Chondrocyte (in vitro differentiated cells): ENCODE data around the gene ITPK1. TPM values are rescaled to one million over a fixed set of nuclear protein-coding genes. Genes with fewer than 3 reads are reported as not detected.

Source experiments
- DNase-seq: peaks from one replicate; pipeline ENCODE4 v3.0.0; 2021; ENCODE audit warnings: mixed read lengths, low spot score
- H3K27ac Mint-ChIP-seq: one replicate; pipeline ENCODE4 v1.8.0; 2021; ENCODE audit warnings: mild to moderate bottlenecking, moderate library complexity, mixed read lengths; ENCODE audit not compliant: unreplicated experiment
- H3K27me3 Mint-ChIP-seq: 2 replicates; pipeline ENCODE4 v1.8.0; 2021; ENCODE audit warnings: low read depth, mixed read lengths
- H3K36me3 Mint-ChIP-seq: 2 replicates; pipeline ENCODE4 v1.8.0; 2021; ENCODE audit warnings: low read depth, mixed read lengths
- H3K4me1 Mint-ChIP-seq: 2 replicates; pipeline ENCODE4 v1.8.0; 2021; ENCODE audit warnings: low read depth, mild to moderate bottlenecking, mixed read lengths
- H3K4me3 Mint-ChIP-seq: one replicate; pipeline ENCODE4 v1.8.0; 2021; ENCODE audit warnings: mild to moderate bottlenecking, moderate library complexity, mixed read lengths; ENCODE audit not compliant: unreplicated experiment
- H3K9me3 Mint-ChIP-seq: 2 replicates; pipeline ENCODE4 v1.8.0; 2021; ENCODE audit warnings: low read depth, mixed read lengths
- CTCF ChIP-seq: fragments of 200-600 bp; sonication (generic); IDR thresholded peaks from 2 replicates; pipeline ENCODE4 v1.5.0; 2021; ENCODE audit warnings: antibody characterized with exemption, mild to moderate bottlenecking, moderate library complexity
- total RNA-seq: library from RNA; stranded (reverse); gene quantifications from 3 replicates; pipeline ENCODE4 v1.2.1, GENCODE V29; 2021

Gene ITPK1
- total RNA-seq, 1 donor from 2014 or later, result 27.7 TPM

- no peak for DNase-seq
- H3K27ac Mint-ChIP-seq, result no peak overlapping the region
- TF ChIP-seq CTCF, result no peak
- H3K9me3 Mint-ChIP-seq, result no peaks in the 10 kb centered on the region
- peaks cover 2% of the 10 kb centered on the region for H3K36me3 Mint-ChIP-seq
- H3K4me1 Mint-ChIP-seq, result peaks cover 28% of the 10 kb centered on the region
- no peak overlapping the region for H3K4me3 Mint-ChIP-seq
- no peaks in the 10 kb centered on the region for H3K27me3 Mint-ChIP-seq
These were observed 113.7 kb downstream of the ITPK1 start for GRCh38 chr14:93002049-93002448.

- Mint-ChIP-seq H3K36me3 (peaks cover 2% of the 10 kb centered on the region), H3K27ac (no peak overlapping the region), H3K4me1 (peaks cover 2% of the 10 kb centered on the region), H3K27me3 (no peaks in the 10 kb centered on the region), H3K9me3 (no peaks in the 10 kb centered on the region), H3K4me3 (no peak overlapping the region)
- TF ChIP-seq CTCF, result no peak
- no peak for DNase-seq
These were observed 116.8 kb downstream of the ITPK1 start for GRCh38 chr14:92998946-92999345.

- Mint-ChIP-seq H3K9me3 (no peaks in the 10 kb centered on the region), H3K36me3 (no peaks in the 10 kb centered on the region), H3K4me3 (no peak overlapping the region), H3K27me3 (no peaks in the 10 kb centered on the region), H3K4me1 (no peaks in the 10 kb centered on the region), H3K27ac (no peak overlapping the region)
- no peak for TF ChIP-seq CTCF
- no peak for DNase-seq
These were observed 118.2 kb downstream of the ITPK1 start for GRCh38 chr14:92997343-92998061.

GRCh38 chr14:92995620-92996019 is 120.1 kb downstream of the ITPK1 start:
- TF ChIP-seq CTCF, result no peak
- H3K9me3 Mint-ChIP-seq, result no peaks in the 10 kb centered on the region
- H3K4me1 Mint-ChIP-seq, result no peaks in the 10 kb centered on the region
- H3K27ac Mint-ChIP-seq, result no peak overlapping the region
- H3K4me3 Mint-ChIP-seq, result no peak overlapping the region
- H3K36me3 Mint-ChIP-seq, result no peaks in the 10 kb centered on the region
- no peaks in the 10 kb centered on the region for H3K27me3 Mint-ChIP-seq
- DNase-seq, result no peak

GRCh38 chr14:92994942-92995341 is 120.8 kb downstream of the ITPK1 start:
- Mint-ChIP-seq H3K9me3 (peaks cover 3% of the 10 kb centered on the region), H3K4me3 (no peak overlapping the region), H3K4me1 (no peaks in the 10 kb centered on the region), H3K27me3 (no peaks in the 10 kb centered on the region), H3K27ac (no peak overlapping the region), H3K36me3 (peaks cover 3% of the 10 kb centered on the region)
- DNase-seq, result no peak
- no peak for TF ChIP-seq CTCF
